Astrocyte (in vitro differentiated cells and primary cell): ENCODE results near the gene PNMA5.

Experiments used
- EZH2 ChIP-seq: IDR thresholded peaks from 2 replicates; pipeline ENCODE4 v1.6.1; 2012; ENCODE audit warnings: mild to moderate bottlenecking, low read length, inconsistent platforms; ENCODE audit not compliant: insufficient read depth
- TF ChIP-seq, protein P1 (sequence below): IDR thresholded peaks from 2 replicates; pipeline ENCODE4 v1.5.1; 2011; ENCODE audit warnings: low read depth, mild to moderate bottlenecking, inconsistent platforms, low read length, moderate library complexity; ENCODE audit not compliant: insufficient read depth

DNA sequence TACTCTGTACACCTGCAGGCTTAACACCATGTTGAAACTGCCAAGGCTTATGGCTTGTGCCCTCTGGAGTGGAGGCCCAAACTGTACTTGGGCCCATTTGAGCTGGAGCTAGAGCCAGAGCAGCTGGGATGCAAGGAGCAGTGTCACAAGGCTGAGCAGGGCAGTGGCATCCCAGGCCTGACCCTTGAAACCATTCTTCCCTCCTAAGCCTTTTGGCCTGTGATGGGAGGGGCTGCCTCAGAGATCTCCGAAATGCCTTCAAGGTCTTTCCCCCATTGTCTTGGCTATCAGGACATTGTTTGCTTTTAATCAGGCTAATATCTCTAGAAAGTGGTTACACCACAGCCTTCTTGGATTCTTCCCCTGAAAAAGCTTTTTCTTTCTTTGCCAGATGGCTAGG lies 10.9 kb upstream of the PNMA5 start:
- TF ChIP-seq, protein P1, sequence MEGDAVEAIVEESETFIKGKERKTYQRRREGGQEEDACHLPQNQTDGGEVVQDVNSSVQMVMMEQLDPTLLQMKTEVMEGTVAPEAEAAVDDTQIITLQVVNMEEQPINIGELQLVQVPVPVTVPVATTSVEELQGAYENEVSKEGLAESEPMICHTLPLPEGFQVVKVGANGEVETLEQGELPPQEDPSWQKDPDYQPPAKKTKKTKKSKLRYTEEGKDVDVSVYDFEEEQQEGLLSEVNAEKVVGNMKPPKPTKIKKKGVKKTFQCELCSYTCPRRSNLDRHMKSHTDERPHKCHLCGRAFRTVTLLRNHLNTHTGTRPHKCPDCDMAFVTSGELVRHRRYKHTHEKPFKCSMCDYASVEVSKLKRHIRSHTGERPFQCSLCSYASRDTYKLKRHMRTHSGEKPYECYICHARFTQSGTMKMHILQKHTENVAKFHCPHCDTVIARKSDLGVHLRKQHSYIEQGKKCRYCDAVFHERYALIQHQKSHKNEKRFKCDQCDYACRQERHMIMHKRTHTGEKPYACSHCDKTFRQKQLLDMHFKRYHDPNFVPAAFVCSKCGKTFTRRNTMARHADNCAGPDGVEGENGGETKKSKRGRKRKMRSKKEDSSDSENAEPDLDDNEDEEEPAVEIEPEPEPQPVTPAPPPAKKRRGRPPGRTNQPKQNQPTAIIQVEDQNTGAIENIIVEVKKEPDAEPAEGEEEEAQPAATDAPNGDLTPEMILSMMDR, result no peak
- TF ChIP-seq EZH2, result no peak
